A549 (cell line): ENCODE measurements around the gene PRKAG2. TPM values are rescaled to one million over a fixed set of nuclear protein-coding genes. Genes with fewer than 3 reads are reported as not detected.
A peak's percentile ranks its signal among the peaks of the same experiment; 100 is the strongest.

Source experiments
- ATAC-seq, 2 experiments: fragments of 200-7000 bp in 1 of 2; fragments of >200 bp in 1 of 2; cut with Nextera tagmentation in 1 of 2; cut with Tn5 transposase in 1 of 2; 3 replicates each; pipeline versions ENCODE4 v1.8.0 to v1.9.1; 2018 to 2020; ENCODE audit warnings: mild to moderate bottlenecking in 1 of 2, moderate library complexity in 1 of 2
- CTCF ChIA-PET: fragments of 300-600 bp; sonication (Branson Sonifier 250); formaldehyde crosslinking; extraction: SDS; loops from one replicate; lab custom pipeline; 2021; ENCODE audit warnings: antibody characterized with exemption, inconsistent platforms; lab: Yijun Ruan, JAX
- POLR2A ChIA-PET: fragments of 350-600 bp; formaldehyde crosslinking; extraction: SDS; loops from one replicate; lab custom pipeline; 2021; ENCODE audit warnings: antibody characterized with exemption, inconsistent platforms; lab: Yijun Ruan, JAX
- DNase-seq, 2 experiments: peaks; one replicate each; pipeline versions ENCODE4 v3.0.0 to v3.0.0-alpha.2; 2011 to 2016; ENCODE audit warnings: low read depth in 1 of 2, low spot score in 1 of 2
- FAIRE-seq: peaks from 2 replicates; lab custom pipeline; 2011; peaks lifted over from hg19 to GRCh38; lab: Jason Lieb, UNC
- H3K27ac ChIP-seq, 2 experiments: fragments of >200 bp; sonication (Bioruptor Twin); formaldehyde crosslinking; 3 replicates each; pipeline ENCODE4 v1.5.1; 2016 to 2017
- H3K4me1 ChIP-seq: fragments of >200 bp; sonication (Bioruptor Twin); formaldehyde crosslinking; 3 replicates; pipeline ENCODE4 v1.6.1; 2016
- H3K4me2 ChIP-seq: fragments of >200 bp; sonication (Bioruptor Twin); formaldehyde crosslinking; 3 replicates; pipeline ENCODE4 v1.6.1; 2016
- H3K4me3 ChIP-seq: fragments of >200 bp; sonication (Bioruptor Twin); formaldehyde crosslinking; 3 replicates; pipeline ENCODE4 v1.5.1; 2016
- H3K9me3 ChIP-seq: fragments of >200 bp; sonication (Bioruptor Twin); formaldehyde crosslinking; 3 replicates; pipeline ENCODE4 v1.6.1; 2016
- BHLHE40 ChIP-seq: IDR thresholded peaks from 2 replicates; pipeline ENCODE4 v1.6.1; 2012; ENCODE audit warnings: low read depth, low read length, inconsistent platforms
- CBX2 ChIP-seq: fragments of 200-600 bp; sonication (generic); IDR thresholded peaks from 2 replicates; pipeline ENCODE4 v1.6.1; 2016; ENCODE audit warnings: low read depth, mild to moderate bottlenecking, borderline replicate concordance
- CBX8 ChIP-seq: fragments of 200-600 bp; sonication (generic); IDR thresholded peaks from 2 replicates; pipeline ENCODE4 v1.6.1; 2016
- CEBPB ChIP-seq, 2 experiments: fragments of >200 bp in 1 of 2; sonication (Bioruptor Twin) in 1 of 2; formaldehyde crosslinking in 1 of 2; IDR thresholded peaks; 2 replicates each; pipeline ENCODE4 v1.6.1; 2012 to 2016
- CHD4 ChIP-seq: fragments of 200-600 bp; sonication (generic); IDR thresholded peaks from 2 replicates; pipeline ENCODE4 v1.6.1; 2016; ENCODE audit warnings: antibody characterized with exemption, mild to moderate bottlenecking, borderline replicate concordance
- ESRRA ChIP-seq: fragments of 150-350 bp; IDR thresholded peaks from 2 replicates; pipeline ENCODE4 v1.6.1; 2014; ENCODE audit warnings: mild to moderate bottlenecking, low read length, borderline replicate concordance
- FOSB ChIP-seq: fragments of 250-450 bp; sonication (Bioruptor Pico); IDR thresholded peaks from 2 replicates; pipeline ENCODE4 v1.5.0; 2020; ENCODE audit warnings: mild to moderate bottlenecking, moderate library complexity
- FOXS1 ChIP-seq: fragments of 250-450 bp; sonication (Bioruptor Pico); IDR thresholded peaks from 2 replicates; pipeline ENCODE4 v1.5.0; 2020; ENCODE audit warnings: mild to moderate bottlenecking, moderate library complexity
- GATA3 ChIP-seq: IDR thresholded peaks from 2 replicates; pipeline ENCODE4 v1.6.1; 2012; ENCODE audit warnings: borderline replicate concordance
- HDAC2 ChIP-seq: fragments of 200-600 bp; sonication (generic); IDR thresholded peaks from 2 replicates; pipeline ENCODE4 v1.6.1; 2016
- HEYL ChIP-seq: fragments of 250-450 bp; sonication (Bioruptor Pico); IDR thresholded peaks from 2 replicates; pipeline ENCODE4 v1.8.0; 2021; ENCODE audit warnings: mild to moderate bottlenecking, moderate library complexity
- HMGXB4 ChIP-seq: fragments of 250-450 bp; sonication (Bioruptor Pico); IDR thresholded peaks from 2 replicates; pipeline ENCODE4 v1.5.0; 2021; ENCODE audit warnings: mild to moderate bottlenecking, moderate library complexity, borderline replicate concordance
- HOXA7 ChIP-seq: fragments of 250-450 bp; sonication (Bioruptor Pico); IDR thresholded peaks from 2 replicates; pipeline ENCODE4 v1.5.0; 2020; ENCODE audit warnings: mild to moderate bottlenecking, moderate library complexity
- JUN ChIP-seq, 2 experiments: fragments of >200 bp; sonication (Bioruptor Twin); formaldehyde crosslinking; IDR thresholded peaks; 2 replicates in 1 of 2; 3 replicates in 1 of 2; pipeline ENCODE4 v1.6.1; 2016 to 2017
- JUNB ChIP-seq: fragments of >200 bp; sonication (Bioruptor Twin); formaldehyde crosslinking; IDR thresholded peaks from 2 replicates; pipeline ENCODE4 v1.6.1; 2016
- MAX ChIP-seq: IDR thresholded peaks from 2 replicates; pipeline ENCODE4 v1.6.1; 2012
- MAZ ChIP-seq: fragments of 150-350 bp; IDR thresholded peaks from 2 replicates; pipeline ENCODE4 v1.6.1; 2014; ENCODE audit warnings: antibody characterized with exemption, low read depth, low read length, borderline replicate concordance
- NR3C1 ChIP-seq: fragments of >200 bp; sonication (Bioruptor Twin); formaldehyde crosslinking; IDR thresholded peaks from 3 replicates; pipeline ENCODE4 v1.6.1; 2017
- PHF8 ChIP-seq: fragments of 200-600 bp; sonication (generic); IDR thresholded peaks from 2 replicates; pipeline ENCODE4 v1.6.1; 2016; ENCODE audit warnings: low read depth, mild to moderate bottlenecking, antibody characterized with exemption, moderate library complexity, borderline replicate concordance
- POLR2A ChIP-seq: IDR thresholded peaks from 2 replicates; pipeline ENCODE4 v1.6.1; 2012; ENCODE audit warnings: mild to moderate bottlenecking, low read length
- POLR2AphosphoS2 ChIP-seq: conservative IDR thresholded peaks from 2 replicates; pipeline ENCODE4 v1.6.1; 2012; ENCODE audit warnings: low read length, improper control_type of control experiment, inconsistent platforms
- RARB ChIP-seq: fragments of 250-450 bp; sonication (Bioruptor Pico); IDR thresholded peaks from 2 replicates; pipeline ENCODE4 v1.8.0; 2021; ENCODE audit warnings: mild to moderate bottlenecking, moderate library complexity
- SMC3 ChIP-seq: fragments of >200 bp; sonication (Bioruptor Twin); formaldehyde crosslinking; IDR thresholded peaks from 3 replicates; pipeline ENCODE4 v1.6.1; 2018; ENCODE audit warnings: inconsistent platforms
- TFCP2L1 ChIP-seq: fragments of 250-450 bp; sonication (Bioruptor Pico); IDR thresholded peaks from 2 replicates; pipeline ENCODE4 v1.5.0; 2021; ENCODE audit warnings: mild to moderate bottlenecking
- TP53 ChIP-seq: fragments of 250-450 bp; sonication (Bioruptor Pico); IDR thresholded peaks from 2 replicates; pipeline ENCODE4 v1.5.0; 2021; ENCODE audit warnings: mild to moderate bottlenecking, moderate library complexity
- ZC3H11A ChIP-seq: fragments of 450-650 bp; IDR thresholded peaks from 2 replicates; pipeline ENCODE4 v1.6.1; 2014; ENCODE audit warnings: antibody characterized with exemption, mild to moderate bottlenecking
- ZFP36 ChIP-seq: fragments of 450-650 bp; IDR thresholded peaks from 2 replicates; pipeline ENCODE4 v1.6.1; 2014; ENCODE audit warnings: borderline replicate concordance; ENCODE audit not compliant: partially characterized antibody
- ZSCAN20 ChIP-seq: fragments of 250-450 bp; sonication (Bioruptor Pico); IDR thresholded peaks from 2 replicates; pipeline ENCODE4 v1.8.0; 2022; ENCODE audit warnings: mild to moderate bottlenecking, moderate library complexity
- WGBS: methylation state at CpG from one replicate; pipeline ENCODE4 v1.1.6; 2017; ENCODE audit errors: missing lambda C conversion rate; 5-methylcytosine and 5-hydroxymethylcytosine counted together
- polyA plus RNA-seq, 4 experiments: library from polyadenylated mRNA; depleted of rRNA in 3 of 4; stranded (reverse); fragments of >200 nt; fragmentation: RNase III in 1 of 4; extraction: RNeasy Plus Mini Kit Qiagen cat#74134 plus additional on column Dnase treatment in 1 of 4; gene quantifications; 2 replicates in 3 of 4; 3 replicates in 1 of 4; pipeline ENCODE4 v1.2.3, GENCODE V29; 2011 to 2017
- TF ChIP-seq, protein P1 (sequence below): fragments of 150-350 bp; IDR thresholded peaks from 2 replicates; pipeline ENCODE4 v1.6.1; 2014; ENCODE audit warnings: low read depth, mild to moderate bottlenecking, low read length
- TF ChIP-seq, protein P2 (sequence below): fragments of 450-650 bp; IDR thresholded peaks from 2 replicates; pipeline ENCODE4 v1.6.1; 2014; ENCODE audit warnings: antibody characterized with exemption
- TF ChIP-seq, protein P3 (sequence below): fragments of >200 bp; sonication (Bioruptor Twin); formaldehyde crosslinking; IDR thresholded peaks from 3 replicates; pipeline ENCODE4 v1.6.1; 2016

The PRKAG2 gene
- polyA plus RNA-seq, 2 of the 4 experiments (the other 2 are of a cell fraction), result 26.5 to 31.7 TPM

DNA sequence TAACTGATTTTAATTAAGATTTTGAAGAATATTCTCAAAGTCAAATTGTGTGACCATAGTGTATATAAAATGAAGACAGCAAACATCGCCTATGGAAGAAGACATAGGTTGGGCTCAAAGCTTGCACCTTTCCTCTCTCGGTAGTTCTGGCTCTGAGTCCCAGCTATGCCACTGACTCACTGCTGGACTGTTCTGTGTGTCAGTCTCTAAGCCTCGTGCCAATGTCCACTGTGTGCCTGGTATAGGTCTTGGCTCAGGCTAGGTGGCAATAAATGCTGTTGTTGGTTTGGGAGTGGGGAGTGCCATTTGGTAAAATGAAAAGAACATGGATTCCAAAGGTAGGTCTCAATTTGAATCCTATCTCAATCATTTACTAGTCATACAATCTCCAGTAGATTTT is 219.7 kb downstream of the PRKAG2 start:
- no peak for ATAC-seq

DNA sequence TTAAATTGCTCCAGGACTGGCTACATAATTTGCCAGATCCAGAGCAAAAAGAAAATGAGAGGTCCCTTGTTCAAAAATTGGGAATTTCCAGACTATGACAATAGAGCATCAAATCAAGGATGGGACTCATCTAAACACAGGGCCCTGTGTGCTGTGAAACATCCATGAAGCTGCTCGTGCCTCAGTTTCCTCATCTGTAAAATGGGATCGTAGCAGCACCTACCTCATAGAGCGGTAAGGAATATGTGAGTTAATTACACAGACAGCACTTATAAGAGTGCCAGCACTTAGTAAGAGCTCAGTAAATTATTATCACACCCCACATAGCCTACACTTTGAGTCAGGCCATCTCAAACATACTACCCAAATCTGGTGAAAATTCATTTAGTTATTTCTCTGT is 221.4 kb downstream of the PRKAG2 start:
- TF ChIP-seq ZFP36 (no peak), PHF8 (no peak), ZSCAN20 (CRISPR knock-in tag) (no peak), POLR2A (no peak), CBX2 (no peak), POLR2AphosphoS2 (no peak), CBX8 (no peak), HDAC2 (no peak), HOXA7 (no peak), RARB (no peak), GATA3 (no peak), CHD4 (no peak), TP53 (CRISPR knock-in tag) (no peak), HEYL (no peak), TFCP2L1 (CRISPR knock-in tag) (no peak), JUNB (no peak), FOSB (CRISPR knock-in tag) (no peak), ESRRA (no peak), SMC3 (no peak), NR3C1 (no peak)
- TF ChIP-seq, all 56 proteins: peak for 0
- ChIA-PET POLR2A (no interaction called here), CTCF (interaction anchor here (0.6 to 1.8 kb wide), 3 partner anchors 23 to 104 kb away, joined by 3 to 11 read pairs (median 4); no protein-coding TSS in a partner anchor)
- Histone ChIP-seq H3K4me1 (peaks cover 46% of the 10 kb centered on the region), H3K27ac (no peak overlapping the region), H3K4me2 (no peak overlapping the region), H3K9me3 (no peaks in the 10 kb centered on the region), H3K4me3 (no peak overlapping the region)
- FAIRE-seq, result no peak
- ATAC-seq, result no peak
- WGBS, result 74% methylated on average over 3 of the region's 3 CpGs
- no peak for DNase-seq

More for the DNA sequence above, 219.7 kb downstream of the PRKAG2 start:
- H3K4me3 ChIP-seq, result no peak overlapping the region
- no peak overlapping the region for H3K27ac ChIP-seq
- WGBS, result 68% methylated on average over 3 of the region's 3 CpGs
- no peaks in the 10 kb centered on the region for H3K9me3 ChIP-seq
- POLR2A ChIA-PET, result interaction anchor here (1.4 kb wide), 1 partner anchor 25 kb away, joined by 4 read pairs; no protein-coding TSS in a partner anchor
- CTCF ChIA-PET, result interaction anchor here (1.8 kb wide), 1 partner anchor 25 kb away, joined by 11 read pairs; no protein-coding TSS in a partner anchor
- DNase-seq, result no peak
- no peak for TF ChIP-seq HDAC2
- TF ChIP-seq SMC3, result no peak
- TF ChIP-seq MAZ, result no peak
- no peak overlapping the region for H3K4me2 ChIP-seq
- H3K4me1 ChIP-seq, result peaks cover 42% of the 10 kb centered on the region
- no peak for FAIRE-seq

- Histone ChIP-seq H3K4me3 (no peak overlapping the region), H3K9me3 (no peaks in the 10 kb centered on the region), H3K27ac (peak overlapping the region; percentile 70 to 78; a peak in 3 of 6 replicates), H3K4me2 (no peak overlapping the region), H3K4me1 (peaks cover 32% of the 10 kb centered on the region)
- no peak for ATAC-seq
- WGBS, result 87% methylated on average over 5 of the region's 5 CpGs
- no peak for FAIRE-seq
- POLR2A ChIA-PET, result no interaction called here
- CTCF ChIA-PET, result interaction anchor here (0.9 to 3.2 kb wide), 6 partner anchors 17 to 102 kb away, joined by 3 to 15 read pairs (median 4); no protein-coding TSS in a partner anchor
- DNase-seq, result no peak
- no peak for TF ChIP-seq CEBPB (IDR thresholded peaks at IDR 0.05)
- TF ChIP-seq BHLHE40, result no peak
- TF ChIP-seq NR3C1, result no peak
- TF ChIP-seq, protein P1, sequence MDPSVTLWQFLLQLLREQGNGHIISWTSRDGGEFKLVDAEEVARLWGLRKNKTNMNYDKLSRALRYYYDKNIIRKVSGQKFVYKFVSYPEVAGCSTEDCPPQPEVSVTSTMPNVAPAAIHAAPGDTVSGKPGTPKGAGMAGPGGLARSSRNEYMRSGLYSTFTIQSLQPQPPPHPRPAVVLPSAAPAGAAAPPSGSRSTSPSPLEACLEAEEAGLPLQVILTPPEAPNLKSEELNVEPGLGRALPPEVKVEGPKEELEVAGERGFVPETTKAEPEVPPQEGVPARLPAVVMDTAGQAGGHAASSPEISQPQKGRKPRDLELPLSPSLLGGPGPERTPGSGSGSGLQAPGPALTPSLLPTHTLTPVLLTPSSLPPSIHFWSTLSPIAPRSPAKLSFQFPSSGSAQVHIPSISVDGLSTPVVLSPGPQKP, result no peak
- no peak for TF ChIP-seq FOXS1 (CRISPR knock-in tag)
- no peak for TF ChIP-seq HMGXB4 (CRISPR knock-in tag)
- TF ChIP-seq CBX8, result no peak
- no peak for TF ChIP-seq TFCP2L1 (CRISPR knock-in tag)
- TF ChIP-seq, protein P2, sequence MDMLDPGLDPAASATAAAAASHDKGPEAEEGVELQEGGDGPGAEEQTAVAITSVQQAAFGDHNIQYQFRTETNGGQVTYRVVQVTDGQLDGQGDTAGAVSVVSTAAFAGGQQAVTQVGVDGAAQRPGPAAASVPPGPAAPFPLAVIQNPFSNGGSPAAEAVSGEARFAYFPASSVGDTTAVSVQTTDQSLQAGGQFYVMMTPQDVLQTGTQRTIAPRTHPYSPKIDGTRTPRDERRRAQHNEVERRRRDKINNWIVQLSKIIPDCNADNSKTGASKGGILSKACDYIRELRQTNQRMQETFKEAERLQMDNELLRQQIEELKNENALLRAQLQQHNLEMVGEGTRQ, result no peak
- TF ChIP-seq JUNB, result no peak
- TF ChIP-seq ZC3H11A, result no peak
- no peak for TF ChIP-seq MAX
- TF ChIP-seq TP53 (CRISPR knock-in tag), result no peak
- TF ChIP-seq, protein P3, sequence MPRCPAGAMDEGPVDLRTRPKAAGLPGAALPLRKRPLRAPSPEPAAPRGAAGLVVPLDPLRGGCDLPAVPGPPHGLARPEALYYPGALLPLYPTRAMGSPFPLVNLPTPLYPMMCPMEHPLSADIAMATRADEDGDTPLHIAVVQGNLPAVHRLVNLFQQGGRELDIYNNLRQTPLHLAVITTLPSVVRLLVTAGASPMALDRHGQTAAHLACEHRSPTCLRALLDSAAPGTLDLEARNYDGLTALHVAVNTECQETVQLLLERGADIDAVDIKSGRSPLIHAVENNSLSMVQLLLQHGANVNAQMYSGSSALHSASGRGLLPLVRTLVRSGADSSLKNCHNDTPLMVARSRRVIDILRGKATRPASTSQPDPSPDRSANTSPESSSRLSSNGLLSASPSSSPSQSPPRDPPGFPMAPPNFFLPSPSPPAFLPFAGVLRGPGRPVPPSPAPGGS, result no peak
- no peak for TF ChIP-seq JUN (IDR thresholded peaks at IDR 0.05)
These were observed 224.8 kb downstream of the PRKAG2 start for GRCh38 chr7:151652111-151652510.
